H1 (cell line): ENCODE data around the gene TMEM18. TPM values are rescaled to one million over a fixed set of nuclear protein-coding genes. Genes with fewer than 3 reads are reported as not detected.

Source experiments
- CTCF ChIA-PET: fragments of 300-600 bp; sonication (Branson Sonifier 250); formaldehyde crosslinking; loops from one replicate; lab custom pipeline; 2021; ENCODE audit not compliant: partially characterized antibody; lab: Charles Lee
- POLR2A ChIA-PET: fragments of 300-600 bp; sonication (Branson Sonifier 250); formaldehyde crosslinking; loops from one replicate; lab custom pipeline; 2021; ENCODE audit warnings: inconsistent platforms; ENCODE audit not compliant: partially characterized antibody; lab: Charles Lee
- DNase-seq, 2 experiments: peaks; one replicate each; pipeline versions ENCODE4 v3.0.0 to v3.0.0-alpha.2; 2010 to 2022; ENCODE audit warnings: low spot score in 2 of 2, low read depth in 1 of 2, mixed read lengths in 1 of 2
- FAIRE-seq: peaks from 2 replicates; lab custom pipeline; 2011; peaks lifted over from hg19 to GRCh38; lab: Jason Lieb, UNC
- H2AFZ ChIP-seq: 2 replicates; pipeline ENCODE4 v1.8.1; 2012; ENCODE audit warnings: low read length, inconsistent platforms
- H2AK5ac ChIP-seq: 2 replicates; pipeline ENCODE4 v1.6.1; 2013; ENCODE audit warnings: low read depth, low read length
- H2BK120ac ChIP-seq: replicated peaks from 2 replicates; pipeline ENCODE3; 2013; ENCODE audit warnings: low read depth, low read length, inconsistent platforms
- H2BK12ac ChIP-seq: 2 replicates; pipeline ENCODE4 v1.6.1; 2013; ENCODE audit warnings: low read depth, low read length
- H2BK15ac ChIP-seq: 2 replicates; pipeline ENCODE4 v1.6.1; 2013; ENCODE audit warnings: low read length
- H2BK20ac ChIP-seq: 2 replicates; pipeline ENCODE4 v1.6.1; 2013; ENCODE audit warnings: low read length
- H2BK5ac ChIP-seq: 2 replicates; pipeline ENCODE4 v1.6.1; 2013; ENCODE audit warnings: low read depth, low read length
- H3K14ac ChIP-seq: 2 replicates; pipeline ENCODE4 v1.6.1; 2013; ENCODE audit warnings: inconsistent platforms; ENCODE audit not compliant: insufficient read length
- H3K18ac ChIP-seq: 2 replicates; pipeline ENCODE4 v1.6.1; 2013; ENCODE audit warnings: low read length; ENCODE audit errors: extremely low read depth
- H3K23ac ChIP-seq: 2 replicates; pipeline ENCODE4 v1.6.1; 2013; ENCODE audit warnings: inconsistent platforms; ENCODE audit not compliant: insufficient read length
- H3K23me2 ChIP-seq: 2 replicates; pipeline ENCODE4 v1.6.1; 2013; ENCODE audit warnings: low read depth, low read length
- H3K27ac ChIP-seq: 2 replicates; pipeline ENCODE4 v1.6.1; 2011; ENCODE audit warnings: low read depth, low read length, inconsistent platforms
- H3K27me3 ChIP-seq, 4 experiments: replicated peaks in 1 of 4; 1 replicate in 1 of 4; 2 replicates in 3 of 4; pipeline versions ENCODE4 v1.6.1 to v1.8.1; 2011 to 2013; ENCODE audit warnings: low read length in 3 of 4, mild to moderate bottlenecking in 3 of 4, inconsistent platforms in 2 of 4, mixed read lengths in 2 of 4, moderate library complexity in 1 of 4; ENCODE audit not compliant: control insufficient read depth in 3 of 4, insufficient read depth in 3 of 4; ENCODE audit errors: extremely low read depth in 1 of 4
- H3K36me3 ChIP-seq, 4 experiments: 2 replicates each; pipeline versions ENCODE4 v1.6.1 to v1.8.1; 2011 to 2013; ENCODE audit warnings: mild to moderate bottlenecking in 4 of 4, low read length in 3 of 4, moderate library complexity in 2 of 4, control low read depth in 1 of 4, inconsistent platforms in 1 of 4; ENCODE audit not compliant: insufficient read depth in 4 of 4, control insufficient read depth in 2 of 4
- H3K4ac ChIP-seq: replicated peaks from 2 replicates; pipeline ENCODE3; 2013; ENCODE audit warnings: low read length, low read depth, mixed read lengths, inconsistent platforms; ENCODE audit not compliant: insufficient read length
- H3K4me1 ChIP-seq, 4 experiments: replicated peaks in 1 of 4; 1 replicate in 1 of 4; 2 replicates in 3 of 4; pipeline versions ENCODE4 v1.6.1 to v1.8.1; 2011 to 2013; ENCODE audit warnings: low read length in 3 of 4, inconsistent platforms in 2 of 4, mixed read lengths in 1 of 4; ENCODE audit not compliant: insufficient read depth in 4 of 4, control insufficient read depth in 3 of 4
- H3K4me2 ChIP-seq, 2 experiments: 2 replicates each; pipeline versions ENCODE4 v1.6.1 to v1.8.1; 2011 to 2013; ENCODE audit warnings: low read depth in 2 of 2, low read length in 2 of 2, control low read depth in 1 of 2, inconsistent platforms in 1 of 2, mild to moderate bottlenecking in 1 of 2; ENCODE audit not compliant: insufficient read depth in 1 of 2
- H3K4me3 ChIP-seq, 4 experiments: fragments of 200-600, 300-600 bp in 1 of 4; sonication (generic), shearing (Covaris generic), sonication (Bioruptor Twin) in 1 of 4; 2 replicates each; pipeline versions ENCODE4 v1.5.1 to v1.8.1; 2011 to 2016; ENCODE audit warnings: low read length in 4 of 4, low read depth in 3 of 4, control low read depth in 2 of 4, inconsistent platforms in 2 of 4, mild to moderate bottlenecking in 2 of 4, mixed read lengths in 1 of 4, moderate library complexity in 1 of 4; ENCODE audit not compliant: insufficient read depth in 2 of 4; ENCODE audit errors: extremely low read depth in 1 of 4
- H3K56ac ChIP-seq: replicated peaks from 2 replicates; pipeline ENCODE3; 2013; ENCODE audit warnings: low read depth, mild to moderate bottlenecking, mixed read lengths, low read length, inconsistent platforms; ENCODE audit not compliant: insufficient read length
- H3K79me1 ChIP-seq: 2 replicates; pipeline ENCODE4 v1.6.1; 2013; ENCODE audit warnings: low read depth, low read length, control low read depth
- H3K79me2 ChIP-seq, 2 experiments: 2 replicates each; pipeline versions ENCODE4 v1.6.1 to v1.8.1; 2012 to 2013; ENCODE audit warnings: low read length in 2 of 2, mild to moderate bottlenecking in 2 of 2, inconsistent platforms in 1 of 2; ENCODE audit not compliant: insufficient read depth in 2 of 2, control insufficient read depth in 1 of 2
- H3K9ac ChIP-seq, 4 experiments: replicated peaks in 1 of 4; 1 replicate in 1 of 4; 2 replicates in 3 of 4; pipeline versions ENCODE4 v1.6.1 to v1.8.1; 2011 to 2013; ENCODE audit warnings: low read depth in 3 of 4, low read length in 3 of 4, control low read depth in 2 of 4, mild to moderate bottlenecking in 2 of 4, moderate library complexity in 2 of 4, inconsistent platforms in 1 of 4; ENCODE audit errors: extremely low read depth in 1 of 4
- H3K9me3 ChIP-seq, 2 experiments: 2 replicates each; pipeline versions ENCODE4 v1.6.1 to v1.8.1; 2012 to 2013; ENCODE audit warnings: mild to moderate bottlenecking in 2 of 2, moderate library complexity in 2 of 2, control low read depth in 1 of 2, inconsistent platforms in 1 of 2, low read depth in 1 of 2, low read length in 1 of 2, mixed read lengths in 1 of 2; ENCODE audit not compliant: insufficient read depth in 2 of 2
- H4K20me1 ChIP-seq, 2 experiments: replicated peaks in 1 of 2; 2 replicates each; pipeline versions ENCODE3 to v1.8.1; 2011 to 2013; ENCODE audit warnings: inconsistent platforms in 2 of 2, low read length in 2 of 2, mild to moderate bottlenecking in 1 of 2; ENCODE audit not compliant: insufficient read depth in 2 of 2, control insufficient read depth in 1 of 2
- H4K5ac ChIP-seq: 2 replicates; pipeline ENCODE4 v1.6.1; 2013; ENCODE audit warnings: low read length, low read depth, mixed read lengths, inconsistent platforms; ENCODE audit not compliant: insufficient read length
- H4K8ac ChIP-seq: 2 replicates; pipeline ENCODE4 v1.8.0; 2013; ENCODE audit warnings: mild to moderate bottlenecking, moderate library complexity, low read length, inconsistent platforms; ENCODE audit not compliant: insufficient read depth; ENCODE audit errors: extremely low read depth
- H4K91ac ChIP-seq: replicated peaks from 2 replicates; pipeline ENCODE3; 2013; ENCODE audit warnings: low read length, mixed read lengths, inconsistent platforms; ENCODE audit not compliant: insufficient read length
- CBX5 ChIP-seq: fragments of 300-800, 300-1000 bp; sonication (generic); IDR thresholded peaks from 2 replicates; pipeline ENCODE4 v1.7.1; 2016; ENCODE audit warnings: antibody characterized with exemption, low read length, low read depth
- CBX8 ChIP-seq: fragments of 300-800, 300-1000 bp; sonication (generic); IDR thresholded peaks from 2 replicates; pipeline ENCODE4 v1.7.1; 2016; ENCODE audit warnings: low read depth, low read length, borderline replicate concordance
- GABPA ChIP-seq: IDR thresholded peaks from 2 replicates; pipeline ENCODE4 v1.6.1; 2011; ENCODE audit warnings: mild to moderate bottlenecking, low read length, moderate library complexity, borderline replicate concordance; ENCODE audit not compliant: insufficient read depth
- MAFK ChIP-seq: IDR thresholded peaks from 2 replicates; pipeline ENCODE4 v1.6.1; 2012; ENCODE audit warnings: low read depth, mild to moderate bottlenecking, improper control_type of control experiment, low read length
- PHF8 ChIP-seq: fragments of 200-600 bp; sonication (generic); conservative IDR thresholded peaks from 2 replicates; pipeline ENCODE4 v1.7.1; 2012; ENCODE audit warnings: low read depth, mild to moderate bottlenecking, inconsistent platforms, low read length, moderate library complexity
- RAD21 ChIP-seq, 2 experiments: IDR thresholded peaks in 1 of 2; conservative IDR thresholded peaks in 1 of 2; 2 replicates each; pipeline ENCODE4 v1.6.1; 2011; ENCODE audit warnings: low read depth in 2 of 2, low read length in 2 of 2, improper control_type of control experiment in 1 of 2, inconsistent platforms in 1 of 2, mild to moderate bottlenecking in 1 of 2, moderate library complexity in 1 of 2
- RBBP5 ChIP-seq: IDR thresholded peaks from 2 replicates; pipeline ENCODE4 v1.7.1; 2012; ENCODE audit warnings: low read depth, mild to moderate bottlenecking, inconsistent platforms, low read length, moderate library complexity, borderline replicate concordance
- SIX5 ChIP-seq: IDR thresholded peaks from 2 replicates; pipeline ENCODE4 v1.6.1; 2011; ENCODE audit warnings: mild to moderate bottlenecking, low read depth, low read length
- SP4 ChIP-seq: IDR thresholded peaks from 2 replicates; pipeline ENCODE4 v1.6.1; 2012; ENCODE audit warnings: low read length, inconsistent platforms
- SRF ChIP-seq: IDR thresholded peaks from 2 replicates; pipeline ENCODE4 v1.6.1; 2011; ENCODE audit warnings: mild to moderate bottlenecking, low read depth, low read length, moderate library complexity
- TAF7 ChIP-seq: optimal IDR thresholded peaks from 2 replicates; pipeline ENCODE3; 2011; ENCODE audit warnings: low read depth, mild to moderate bottlenecking, inconsistent platforms, low read length, moderate library complexity, borderline replicate concordance
- TEAD4 ChIP-seq: IDR thresholded peaks from 2 replicates; pipeline ENCODE4 v1.6.1; 2012; ENCODE audit warnings: low read depth, low read length, inconsistent platforms, mixed read lengths
- YY1 ChIP-seq: IDR thresholded peaks from 2 replicates; pipeline ENCODE4 v1.6.1; 2011; ENCODE audit warnings: low read depth, mild to moderate bottlenecking, low read length
- WGBS, 2 experiments: shearing (Covaris generic) in 1 of 2; methylation state at CpG; one replicate each; pipeline versions ENCODE4 v1.1.6 to v1.1.7; 2013 to 2015; ENCODE audit warnings: low lambda C conversion rate in 2 of 2, mixed read lengths in 2 of 2, inconsistent platforms in 1 of 2, low coverage in 1 of 2, missing lambda C conversion rate in 1 of 2; ENCODE audit not compliant: insufficient replicate concordance in 2 of 2, insufficient coverage in 1 of 2, insufficient read length in 1 of 2; ENCODE audit errors: extremely low coverage in 1 of 2, missing lambda C conversion rate in 1 of 2; 5-methylcytosine and 5-hydroxymethylcytosine counted together
- polyA plus RNA-seq, 7 experiments: library from polyadenylated mRNA; depleted of rRNA in 3 of 7; stranded (reverse) in 5 of 7; unstranded in 2 of 7; fragments of >200 nt in 5 of 7; fragments of 200-250 nt in 2 of 7; gene quantifications; 1 replicate in 5 of 7; 2 replicates in 1 of 7; 4 replicates in 1 of 7; pipeline versions ENCODE4 v1.2.1 to v1.2.3, GENCODE V29; 2011 to 2013; ENCODE audit warnings: missing spikeins in 2 of 7, mixed read lengths in 2 of 7
- total RNA-seq: library from RNA; stranded (reverse); fragmentation: NEBNext Ultra II Directional; extraction: Animal tissue kit (Norgen Biotek cat#: 25700); gene quantifications from 2 replicates; pipeline ENCODE4 v1.2.1, GENCODE V29; 2021

TMEM18 gene
- total and polyA plus RNA-seq, 2 of the 8 experiments (the other 6 are each of a cell fraction or from before 2014, with no cell fraction given) = 22.4 to 27.1 TPM

DNA sequence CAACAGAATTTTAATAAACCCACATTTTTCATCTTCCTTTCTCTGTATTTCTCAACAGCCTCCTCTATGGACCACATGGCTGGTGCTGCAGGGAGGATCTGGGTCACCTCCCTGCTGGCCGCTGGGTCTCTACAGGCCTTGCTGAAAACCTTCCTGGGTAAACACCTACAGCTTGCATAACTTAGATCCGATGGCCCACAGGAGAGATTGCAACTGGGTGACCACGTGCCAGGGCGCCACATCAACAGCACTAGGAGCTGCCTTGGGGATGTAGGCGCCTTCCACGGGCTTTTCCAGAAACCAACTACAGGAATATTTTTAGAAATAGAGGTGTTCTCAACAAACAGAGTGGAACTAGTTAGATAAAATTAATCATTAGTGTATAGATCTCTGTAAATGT is 19.4 kb downstream of the TMEM18 start:
- H4K20me1 ChIP-seq = peaks cover 0 to 8% of the 10 kb centered on the region in 2 experiments
- no peak for FAIRE-seq
- no peak overlapping the region for H4K5ac ChIP-seq
- no peak overlapping the region for H2BK120ac ChIP-seq
- no peak overlapping the region for H3K27ac ChIP-seq
- no peak overlapping the region for H2BK12ac ChIP-seq
- no peaks in the 10 kb centered on the region for H3K36me3 ChIP-seq
- no peak overlapping the region for H2BK20ac ChIP-seq
- H2AFZ ChIP-seq = no peak overlapping the region
- no peak for DNase-seq
- no peak overlapping the region for H2BK15ac ChIP-seq
- ChIA-PET CTCF (interaction anchor here (1.2 kb wide), 1 partner anchor 9 kb away, joined by 3 read pairs; no protein-coding TSS in a partner anchor), POLR2A (no interaction called here)
- H3K4me1 ChIP-seq = peaks cover 0 to 6% (median 0%) of the 10 kb centered on the region in 4 experiments; a peak in 2 of 7 replicates
- H3K79me2 ChIP-seq = no peaks in the 10 kb centered on the region
- H4K8ac ChIP-seq = no peak overlapping the region
- H3K79me1 ChIP-seq = peaks cover 2% of the 10 kb centered on the region; the same call in 1 of the 2 replicates
- no peak overlapping the region for H3K4me2 ChIP-seq
- no peak overlapping the region for H3K18ac ChIP-seq
- H3K4ac ChIP-seq = no peak overlapping the region
- H3K9ac ChIP-seq = no peak overlapping the region
- H3K23ac ChIP-seq = no peak overlapping the region
- no peak overlapping the region for H3K14ac ChIP-seq
- TF ChIP-seq GABPA (no peak), SIX5 (no peak), RAD21 (IDR thresholded peaks at IDR 0.05 in 1 of 2, conservative IDR thresholded peaks at IDR 0.05 in 1 of 2; ENCODE audit: low read depth in 2 of 2, low read length in 2 of 2) (no peak), TEAD4 (no peak), MAFK (no peak), YY1 (no peak), RBBP5 (no peak), SP4 (no peak), CBX8 (no peak), PHF8 (no peak), TAF7 (no peak), CBX5 (no peak), SRF (no peak)
- H3K56ac ChIP-seq = no peak overlapping the region
- WGBS, 2 experiments = 82% methylated on average over 6 of the region's 6 CpGs; no CpG with 5 or more reads in 1 of the 2 experiments
- 0 out of 2 replicates have a peak, but pooled peaks cover 1% of the 10 kb centered on the region for H3K23me2 ChIP-seq
- H2AK5ac ChIP-seq = no peak overlapping the region
- no peak overlapping the region for H3K4me3 ChIP-seq
- no peaks in the 10 kb centered on the region; a peak in 1 of 7 replicates for H3K27me3 ChIP-seq
- H3K9me3 ChIP-seq = no peaks in the 10 kb centered on the region
- no peak overlapping the region for H2BK5ac ChIP-seq
- H4K91ac ChIP-seq = no peak overlapping the region
